Measurements from ENCODE around the gene RTKN2.

RTKN2 gene

GRCh38 chr10:62264126-62264525 is 4.5 kb downstream of the RTKN2 start:
- DNase-seq (ENCODE audit: low read depth, low spot score) = no peak
- in situ Hi-C loops (cut with HindIII; ENCODE audit: low sequenced_read_pairs) = no loop called here
- no peak for TF ChIP-seq CTCF (IDR thresholded peaks at IDR 0.05; ENCODE audit: low read depth, low read length)
- H3K4me3 ChIP-seq (ENCODE audit: low read depth, low read length) = no peak overlapping the region

DNA sequence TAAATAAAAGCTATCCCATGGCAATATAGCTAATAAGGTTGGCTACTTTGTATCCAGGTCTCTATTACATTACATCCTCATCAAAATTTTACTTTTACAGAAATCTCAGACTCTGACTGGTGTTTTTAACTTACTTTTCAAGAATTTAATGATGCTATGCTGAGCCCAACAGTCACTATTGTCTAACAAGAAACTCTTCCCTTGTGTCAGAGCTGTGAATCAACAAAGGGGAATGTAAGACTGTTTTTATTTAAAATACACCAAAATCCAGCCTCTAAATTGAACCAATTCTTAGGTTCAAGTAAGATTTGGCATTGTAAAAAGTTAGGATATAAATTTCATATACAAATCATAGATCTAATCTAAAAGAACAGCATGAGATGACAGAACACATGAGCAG is 7.0 kb downstream of the RTKN2 start:
- in situ Hi-C loops (cut with HindIII; ENCODE audit: low sequenced_read_pairs) = no loop called here
- no peak for DNase-seq (ENCODE audit: low read depth, low spot score)

GRCh38 chr10:62259998-62260397 is 8.6 kb downstream of the RTKN2 start:
- DNase-seq (ENCODE audit: low read depth, low spot score) = no peak
- no peak for TF ChIP-seq CTCF (IDR thresholded peaks at IDR 0.05; ENCODE audit: low read depth, low read length)
- H3K4me3 ChIP-seq (ENCODE audit: low read depth, low read length) = no peak overlapping the region
- in situ Hi-C loops (cut with HindIII; ENCODE audit: low sequenced_read_pairs) = no loop called here

More for the DNA sequence above, 7.0 kb downstream of the RTKN2 start:
- no peak for TF ChIP-seq CTCF (IDR thresholded peaks at IDR 0.05; ENCODE audit: low read depth, low read length)
- H3K4me3 ChIP-seq (ENCODE audit: low read depth, low read length) = no peak overlapping the region

- DNase-seq (ENCODE audit: low read depth, low spot score) = no peak
- H3K4me3 ChIP-seq (ENCODE audit: low read depth, low read length) = no peak overlapping the region
- in situ Hi-C loops (cut with HindIII; ENCODE audit: low sequenced_read_pairs) = no loop called here
- no peak for TF ChIP-seq CTCF (IDR thresholded peaks at IDR 0.05; ENCODE audit: low read depth, low read length)
Observed at GRCh38 chr10:62259456-62259855, 9.2 kb downstream of the RTKN2 start.

- no peak for DNase-seq (ENCODE audit: low read depth, low spot score)
- TF ChIP-seq CTCF (IDR thresholded peaks at IDR 0.05; ENCODE audit: low read depth, low read length) = no peak
- H3K4me3 ChIP-seq (ENCODE audit: low read depth, low read length) = no peak overlapping the region
- in situ Hi-C loops (cut with HindIII; ENCODE audit: low sequenced_read_pairs) = no loop called here
Observed at GRCh38 chr10:62258926-62259325, 9.7 kb downstream of the RTKN2 start.

DNA sequence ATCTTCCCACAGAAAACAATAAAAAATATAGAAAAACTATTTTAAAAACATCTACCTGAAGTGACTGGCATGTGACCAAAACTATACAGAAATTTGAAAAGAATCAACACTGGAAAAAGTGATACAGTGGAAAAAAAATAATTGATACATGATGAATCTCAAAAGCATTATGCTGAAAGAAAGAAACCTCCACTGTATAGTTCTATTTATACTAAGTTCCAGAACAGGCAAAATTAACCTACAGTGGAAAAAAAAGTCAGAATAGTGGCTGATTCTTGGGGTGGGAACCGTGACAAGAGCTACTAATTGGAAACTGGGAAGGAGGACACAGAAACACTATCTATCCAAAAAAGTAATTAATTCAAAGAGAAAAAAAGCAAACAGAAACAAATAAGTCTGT is 14.9 kb downstream of the RTKN2 start:
- DNase-seq (ENCODE audit: low read depth, low spot score) = no peak
- no peak for TF ChIP-seq CTCF (IDR thresholded peaks at IDR 0.05; ENCODE audit: low read depth, low read length)
- no peak overlapping the region for H3K4me3 ChIP-seq (ENCODE audit: low read depth, low read length)
- in situ Hi-C loops (cut with HindIII; ENCODE audit: low sequenced_read_pairs) = no loop called here

DNA sequence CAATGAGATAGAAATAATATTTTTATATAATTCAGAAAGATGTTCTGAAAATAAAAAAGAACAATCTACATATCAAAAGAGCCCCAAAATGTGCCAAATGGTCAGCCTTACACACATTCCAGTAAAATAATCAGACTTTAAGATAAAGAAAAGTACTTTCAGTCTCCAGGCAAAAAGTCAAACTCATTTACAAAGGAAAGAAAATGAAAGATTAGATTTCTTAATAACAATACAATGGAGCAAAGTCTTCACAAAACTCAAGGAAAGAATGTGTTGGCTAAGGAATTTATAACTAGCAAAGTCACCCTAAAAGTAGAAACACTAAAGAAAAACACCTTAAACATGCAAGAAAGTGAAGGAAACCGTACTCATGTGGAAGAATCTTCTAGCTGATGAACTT is 16.6 kb downstream of the RTKN2 start:
- H3K4me3 ChIP-seq (ENCODE audit: low read depth, low read length) = no peak overlapping the region
- no peak for TF ChIP-seq CTCF (IDR thresholded peaks at IDR 0.05; ENCODE audit: low read depth, low read length)
- DNase-seq (ENCODE audit: low read depth, low spot score) = no peak
- in situ Hi-C loops (cut with HindIII; ENCODE audit: low sequenced_read_pairs) = no loop called here
